Spleen (tissue), 7 donors: ENCODE measurements around the gene ST6GAL1.

ENCODE experiments used
- POLR2A ChIP-seq, 3 donors: fragments of 450-650 bp; IDR thresholded peaks; one replicate each; pipeline ENCODE4 v1.5.1; 2017; ENCODE audit warnings: antibody characterized with exemption in 3 of 3, mild to moderate bottlenecking in 1 of 3
- TF ChIP-seq, protein P1 (sequence below), 11 experiments: fragments of 200-600 bp in 7 of 11; fragments of 450-650 bp in 4 of 11; sonication (generic) in 4 of 11; IDR thresholded peaks in 8 of 11; conservative IDR thresholded peaks in 3 of 11; 1 replicate in 7 of 11; 2 replicates in 4 of 11; pipeline versions ENCODE4 v1.4.0 to v1.8.0; 2016 to 2021; ENCODE audit warnings: antibody characterized with exemption in 11 of 11, inconsistent platforms in 4 of 11, mild to moderate bottlenecking in 1 of 11
- donor health status: DM: no; HTN: no; CAD: no; lungs with moderate emphysema.
- donor health status: DM: no; HTN: no; CAD: no.
- donor health status: DM: no; HTN: no; CAD: no.

- TF ChIP-seq, protein P1, sequence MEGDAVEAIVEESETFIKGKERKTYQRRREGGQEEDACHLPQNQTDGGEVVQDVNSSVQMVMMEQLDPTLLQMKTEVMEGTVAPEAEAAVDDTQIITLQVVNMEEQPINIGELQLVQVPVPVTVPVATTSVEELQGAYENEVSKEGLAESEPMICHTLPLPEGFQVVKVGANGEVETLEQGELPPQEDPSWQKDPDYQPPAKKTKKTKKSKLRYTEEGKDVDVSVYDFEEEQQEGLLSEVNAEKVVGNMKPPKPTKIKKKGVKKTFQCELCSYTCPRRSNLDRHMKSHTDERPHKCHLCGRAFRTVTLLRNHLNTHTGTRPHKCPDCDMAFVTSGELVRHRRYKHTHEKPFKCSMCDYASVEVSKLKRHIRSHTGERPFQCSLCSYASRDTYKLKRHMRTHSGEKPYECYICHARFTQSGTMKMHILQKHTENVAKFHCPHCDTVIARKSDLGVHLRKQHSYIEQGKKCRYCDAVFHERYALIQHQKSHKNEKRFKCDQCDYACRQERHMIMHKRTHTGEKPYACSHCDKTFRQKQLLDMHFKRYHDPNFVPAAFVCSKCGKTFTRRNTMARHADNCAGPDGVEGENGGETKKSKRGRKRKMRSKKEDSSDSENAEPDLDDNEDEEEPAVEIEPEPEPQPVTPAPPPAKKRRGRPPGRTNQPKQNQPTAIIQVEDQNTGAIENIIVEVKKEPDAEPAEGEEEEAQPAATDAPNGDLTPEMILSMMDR (IDR thresholded peaks at IDR 0.05 in 8 of 11, conservative IDR thresholded peaks at IDR 0.05 in 3 of 11) = no peak
- no peak for TF ChIP-seq POLR2A (IDR thresholded peaks at IDR 0.05)
Measured at GRCh38 chr3:187104342-187104741, 174.0 kb downstream of the ST6GAL1 start.
